NOMO-1 (cell line): ENCODE measurements around the gene FNDC5.
"Not testable (repeated sequence)": the region's sequence is repeated elsewhere in the genome, so short reads cannot be mapped to it uniquely, and the experiment has no call there.

Experiments
- DNase-seq, 2 experiments: peaks; one replicate each; lab custom pipeline; 2025; ENCODE audit not compliant: unreplicated experiment in 2 of 2; lab: John Stamatoyannopoulos, UW

Gene FNDC5

GRCh38 chr1:32870615-32871363, at the start of gene FNDC5:
TSS of gene FNDC5 (minus strand) at chr1:32870912.
- DNase-seq: no peak

- no peak for DNase-seq
Measured at GRCh38 chr1:32919811-32920733, 49.4 kb upstream of the FNDC5 start.

GRCh38 chr1:32918179-32918578, 47.5 kb upstream of the FNDC5 start:
- no peak for DNase-seq

GRCh38 chr1:32917521-32917920, 46.8 kb upstream of the FNDC5 start:
- no peak for DNase-seq

GRCh38 chr1:32915766-32916706, 45.3 kb upstream of the FNDC5 start:
- DNase-seq: no peak

GRCh38 chr1:32910319-32910718, 39.6 kb upstream of the FNDC5 start:
- DNase-seq: no peak

GRCh38 chr1:32907435-32907834, 36.7 kb upstream of the FNDC5 start:
- no peak for DNase-seq

- DNase-seq: no peak
Measured at GRCh38 chr1:32906654-32907053, 35.9 kb upstream of the FNDC5 start.

- not testable (repeated sequence) for DNase-seq
Measured at GRCh38 chr1:32905588-32905987, 34.9 kb upstream of the FNDC5 start.

- DNase-seq: no peak
Measured at GRCh38 chr1:32904797-32905196, 34.1 kb upstream of the FNDC5 start.

- DNase-seq: no peak
Measured at GRCh38 chr1:32903991-32904785, 33.5 kb upstream of the FNDC5 start.

GRCh38 chr1:32902535-32902920, 31.8 kb upstream of the FNDC5 start:
- DNase-seq: no peak

- no peak for DNase-seq
Measured at GRCh38 chr1:32901823-32902534, 31.3 kb upstream of the FNDC5 start.

- DNase-seq: no peak
Measured at GRCh38 chr1:32900956-32901822, 30.5 kb upstream of the FNDC5 start, which contains the start of gene TMEM54. TSS of gene TMEM54 (minus strand) at chr1:32901389. CDS start at chr1:32901238, 151 bp downstream.

GRCh38 chr1:32900371-32900955, 29.8 kb upstream of the FNDC5 start:
- DNase-seq: no peak

- no peak for DNase-seq
Measured at GRCh38 chr1:32899586-32900296, 29.0 kb upstream of the FNDC5 start.

- no peak for DNase-seq
Measured at GRCh38 chr1:32898958-32899357, 28.2 kb upstream of the FNDC5 start.
